H1 (cell line): ENCODE measurements around the gene CYP2C19. TPM values are rescaled to one million over a fixed set of nuclear protein-coding genes. Genes with fewer than 3 reads are reported as not detected.

Experiments
- CTCF ChIA-PET: fragments of 300-600 bp; sonication (Branson Sonifier 250); formaldehyde crosslinking; loops from one replicate; lab custom pipeline; 2021; ENCODE audit not compliant: partially characterized antibody; lab: Charles Lee
- POLR2A ChIA-PET: fragments of 300-600 bp; sonication (Branson Sonifier 250); formaldehyde crosslinking; loops from one replicate; lab custom pipeline; 2021; ENCODE audit warnings: inconsistent platforms; ENCODE audit not compliant: partially characterized antibody; lab: Charles Lee
- DNase-seq, 2 experiments: peaks; one replicate each; pipeline versions ENCODE4 v3.0.0 to v3.0.0-alpha.2; 2010 to 2022; ENCODE audit warnings: low spot score in 2 of 2, low read depth in 1 of 2, mixed read lengths in 1 of 2
- FAIRE-seq: peaks from 2 replicates; lab custom pipeline; 2011; peaks lifted over from hg19 to GRCh38; lab: Jason Lieb, UNC
- H2AFZ ChIP-seq: 2 replicates; pipeline ENCODE4 v1.8.1; 2012; ENCODE audit warnings: low read length, inconsistent platforms
- H2AK5ac ChIP-seq: 2 replicates; pipeline ENCODE4 v1.6.1; 2013; ENCODE audit warnings: low read depth, low read length
- H2BK120ac ChIP-seq: replicated peaks from 2 replicates; pipeline ENCODE3; 2013; ENCODE audit warnings: low read depth, low read length, inconsistent platforms
- H2BK12ac ChIP-seq: 2 replicates; pipeline ENCODE4 v1.6.1; 2013; ENCODE audit warnings: low read depth, low read length
- H2BK15ac ChIP-seq: 2 replicates; pipeline ENCODE4 v1.6.1; 2013; ENCODE audit warnings: low read length
- H2BK20ac ChIP-seq: 2 replicates; pipeline ENCODE4 v1.6.1; 2013; ENCODE audit warnings: low read length
- H2BK5ac ChIP-seq: 2 replicates; pipeline ENCODE4 v1.6.1; 2013; ENCODE audit warnings: low read depth, low read length
- H3K14ac ChIP-seq: 2 replicates; pipeline ENCODE4 v1.6.1; 2013; ENCODE audit warnings: inconsistent platforms; ENCODE audit not compliant: insufficient read length
- H3K18ac ChIP-seq: 2 replicates; pipeline ENCODE4 v1.6.1; 2013; ENCODE audit warnings: low read length; ENCODE audit errors: extremely low read depth
- H3K23ac ChIP-seq: 2 replicates; pipeline ENCODE4 v1.6.1; 2013; ENCODE audit warnings: inconsistent platforms; ENCODE audit not compliant: insufficient read length
- H3K23me2 ChIP-seq: 2 replicates; pipeline ENCODE4 v1.6.1; 2013; ENCODE audit warnings: low read depth, low read length
- H3K27ac ChIP-seq: 2 replicates; pipeline ENCODE4 v1.6.1; 2011; ENCODE audit warnings: low read depth, low read length, inconsistent platforms
- H3K27me3 ChIP-seq, 4 experiments: replicated peaks in 1 of 4; 1 replicate in 1 of 4; 2 replicates in 3 of 4; pipeline versions ENCODE4 v1.6.1 to v1.8.1; 2011 to 2013; ENCODE audit warnings: low read length in 3 of 4, mild to moderate bottlenecking in 3 of 4, inconsistent platforms in 2 of 4, mixed read lengths in 2 of 4, moderate library complexity in 1 of 4; ENCODE audit not compliant: control insufficient read depth in 3 of 4, insufficient read depth in 3 of 4; ENCODE audit errors: extremely low read depth in 1 of 4
- H3K36me3 ChIP-seq, 4 experiments: 2 replicates each; pipeline versions ENCODE4 v1.6.1 to v1.8.1; 2011 to 2013; ENCODE audit warnings: mild to moderate bottlenecking in 4 of 4, low read length in 3 of 4, moderate library complexity in 2 of 4, control low read depth in 1 of 4, inconsistent platforms in 1 of 4; ENCODE audit not compliant: insufficient read depth in 4 of 4, control insufficient read depth in 2 of 4
- H3K4ac ChIP-seq: replicated peaks from 2 replicates; pipeline ENCODE3; 2013; ENCODE audit warnings: low read length, low read depth, mixed read lengths, inconsistent platforms; ENCODE audit not compliant: insufficient read length
- H3K4me1 ChIP-seq, 4 experiments: replicated peaks in 1 of 4; 1 replicate in 1 of 4; 2 replicates in 3 of 4; pipeline versions ENCODE4 v1.6.1 to v1.8.1; 2011 to 2013; ENCODE audit warnings: low read length in 3 of 4, inconsistent platforms in 2 of 4, mixed read lengths in 1 of 4; ENCODE audit not compliant: insufficient read depth in 4 of 4, control insufficient read depth in 3 of 4
- H3K4me2 ChIP-seq, 2 experiments: 2 replicates each; pipeline versions ENCODE4 v1.6.1 to v1.8.1; 2011 to 2013; ENCODE audit warnings: low read depth in 2 of 2, low read length in 2 of 2, control low read depth in 1 of 2, inconsistent platforms in 1 of 2, mild to moderate bottlenecking in 1 of 2; ENCODE audit not compliant: insufficient read depth in 1 of 2
- H3K4me3 ChIP-seq, 4 experiments: fragments of 200-600, 300-600 bp in 1 of 4; sonication (generic), shearing (Covaris generic), sonication (Bioruptor Twin) in 1 of 4; 2 replicates each; pipeline versions ENCODE4 v1.5.1 to v1.8.1; 2011 to 2016; ENCODE audit warnings: low read length in 4 of 4, low read depth in 3 of 4, control low read depth in 2 of 4, inconsistent platforms in 2 of 4, mild to moderate bottlenecking in 2 of 4, mixed read lengths in 1 of 4, moderate library complexity in 1 of 4; ENCODE audit not compliant: insufficient read depth in 2 of 4; ENCODE audit errors: extremely low read depth in 1 of 4
- H3K56ac ChIP-seq: replicated peaks from 2 replicates; pipeline ENCODE3; 2013; ENCODE audit warnings: low read depth, mild to moderate bottlenecking, mixed read lengths, low read length, inconsistent platforms; ENCODE audit not compliant: insufficient read length
- H3K79me1 ChIP-seq: 2 replicates; pipeline ENCODE4 v1.6.1; 2013; ENCODE audit warnings: low read depth, low read length, control low read depth
- H3K79me2 ChIP-seq, 2 experiments: 2 replicates each; pipeline versions ENCODE4 v1.6.1 to v1.8.1; 2012 to 2013; ENCODE audit warnings: low read length in 2 of 2, mild to moderate bottlenecking in 2 of 2, inconsistent platforms in 1 of 2; ENCODE audit not compliant: insufficient read depth in 2 of 2, control insufficient read depth in 1 of 2
- H3K9ac ChIP-seq, 4 experiments: replicated peaks in 1 of 4; 1 replicate in 1 of 4; 2 replicates in 3 of 4; pipeline versions ENCODE4 v1.6.1 to v1.8.1; 2011 to 2013; ENCODE audit warnings: low read depth in 3 of 4, low read length in 3 of 4, control low read depth in 2 of 4, mild to moderate bottlenecking in 2 of 4, moderate library complexity in 2 of 4, inconsistent platforms in 1 of 4; ENCODE audit errors: extremely low read depth in 1 of 4
- H3K9me3 ChIP-seq, 2 experiments: 2 replicates each; pipeline versions ENCODE4 v1.6.1 to v1.8.1; 2012 to 2013; ENCODE audit warnings: mild to moderate bottlenecking in 2 of 2, moderate library complexity in 2 of 2, control low read depth in 1 of 2, inconsistent platforms in 1 of 2, low read depth in 1 of 2, low read length in 1 of 2, mixed read lengths in 1 of 2; ENCODE audit not compliant: insufficient read depth in 2 of 2
- H4K20me1 ChIP-seq, 2 experiments: replicated peaks in 1 of 2; 2 replicates each; pipeline versions ENCODE3 to v1.8.1; 2011 to 2013; ENCODE audit warnings: inconsistent platforms in 2 of 2, low read length in 2 of 2, mild to moderate bottlenecking in 1 of 2; ENCODE audit not compliant: insufficient read depth in 2 of 2, control insufficient read depth in 1 of 2
- H4K5ac ChIP-seq: 2 replicates; pipeline ENCODE4 v1.6.1; 2013; ENCODE audit warnings: low read length, low read depth, mixed read lengths, inconsistent platforms; ENCODE audit not compliant: insufficient read length
- H4K8ac ChIP-seq: 2 replicates; pipeline ENCODE4 v1.8.0; 2013; ENCODE audit warnings: mild to moderate bottlenecking, moderate library complexity, low read length, inconsistent platforms; ENCODE audit not compliant: insufficient read depth; ENCODE audit errors: extremely low read depth
- H4K91ac ChIP-seq: replicated peaks from 2 replicates; pipeline ENCODE3; 2013; ENCODE audit warnings: low read length, mixed read lengths, inconsistent platforms; ENCODE audit not compliant: insufficient read length
- BCL11A ChIP-seq, 2 experiments: IDR thresholded peaks; one replicate each; pipeline ENCODE4 v1.6.1; 2011; ENCODE audit warnings: low read depth in 2 of 2, low read length in 2 of 2, mild to moderate bottlenecking in 2 of 2
- CTBP2 ChIP-seq: IDR thresholded peaks from 2 replicates; pipeline ENCODE4 v1.7.0; 2011; ENCODE audit warnings: borderline replicate concordance, mild to moderate bottlenecking, moderate library complexity, mixed read lengths, low read length; ENCODE audit not compliant: insufficient read depth, insufficient read length
- NANOG ChIP-seq: IDR thresholded peaks from 2 replicates; pipeline ENCODE4 v1.6.1; 2011; ENCODE audit warnings: low read length, low read depth, mild to moderate bottlenecking, inconsistent platforms; ENCODE audit not compliant: insufficient read depth, poor library complexity, severe bottlenecking
- POU5F1 ChIP-seq: IDR thresholded peaks from 2 replicates; pipeline ENCODE4 v1.6.1; 2011; ENCODE audit warnings: low read depth, mild to moderate bottlenecking, low read length, moderate library complexity
- RBBP5 ChIP-seq: IDR thresholded peaks from 2 replicates; pipeline ENCODE4 v1.7.1; 2012; ENCODE audit warnings: low read depth, mild to moderate bottlenecking, inconsistent platforms, low read length, moderate library complexity, borderline replicate concordance
- RFX5 ChIP-seq: IDR thresholded peaks from 2 replicates; pipeline ENCODE4 v1.6.1; 2011; ENCODE audit warnings: low read depth, low read length, improper control_type of control experiment, borderline replicate concordance
- RNF2 ChIP-seq: fragments of 200-900, 300-1000 bp; sonication (generic); IDR thresholded peaks from 2 replicates; pipeline ENCODE4 v1.7.1; 2016; ENCODE audit warnings: borderline replicate concordance, low read depth, mild to moderate bottlenecking, antibody characterized with exemption, low read length; ENCODE audit not compliant: poor library complexity, severe bottlenecking; ENCODE audit errors: missing control alignments
- SP1 ChIP-seq: IDR thresholded peaks from 2 replicates; pipeline ENCODE4 v1.6.1; 2011; ENCODE audit warnings: low read depth, low read length
- SP4 ChIP-seq: IDR thresholded peaks from 2 replicates; pipeline ENCODE4 v1.6.1; 2012; ENCODE audit warnings: low read length, inconsistent platforms
- SRF ChIP-seq: IDR thresholded peaks from 2 replicates; pipeline ENCODE4 v1.6.1; 2011; ENCODE audit warnings: mild to moderate bottlenecking, low read depth, low read length, moderate library complexity
- TCF12 ChIP-seq: IDR thresholded peaks from 2 replicates; pipeline ENCODE4 v1.6.1; 2011; ENCODE audit warnings: low read depth, mild to moderate bottlenecking, low read length
- WGBS, 2 experiments: shearing (Covaris generic) in 1 of 2; methylation state at CpG; one replicate each; pipeline versions ENCODE4 v1.1.6 to v1.1.7; 2013 to 2015; ENCODE audit warnings: low lambda C conversion rate in 2 of 2, mixed read lengths in 2 of 2, inconsistent platforms in 1 of 2, low coverage in 1 of 2, missing lambda C conversion rate in 1 of 2; ENCODE audit not compliant: insufficient replicate concordance in 2 of 2, insufficient coverage in 1 of 2, insufficient read length in 1 of 2; ENCODE audit errors: extremely low coverage in 1 of 2, missing lambda C conversion rate in 1 of 2; 5-methylcytosine and 5-hydroxymethylcytosine counted together
- polyA plus RNA-seq, 7 experiments: library from polyadenylated mRNA; depleted of rRNA in 3 of 7; stranded (reverse) in 5 of 7; unstranded in 2 of 7; fragments of >200 nt in 5 of 7; fragments of 200-250 nt in 2 of 7; gene quantifications; 1 replicate in 5 of 7; 2 replicates in 1 of 7; 4 replicates in 1 of 7; pipeline versions ENCODE4 v1.2.1 to v1.2.3, GENCODE V29; 2011 to 2013; ENCODE audit warnings: missing spikeins in 2 of 7, mixed read lengths in 2 of 7
- total RNA-seq: library from RNA; stranded (reverse); fragmentation: NEBNext Ultra II Directional; extraction: Animal tissue kit (Norgen Biotek cat#: 25700); gene quantifications from 2 replicates; pipeline ENCODE4 v1.2.1, GENCODE V29; 2021
- TF ChIP-seq, protein P1 (sequence below): IDR thresholded peaks from 2 replicates; pipeline ENCODE4 v1.6.1; 2012; ENCODE audit warnings: inconsistent platforms

Gene CYP2C19
- total and polyA plus RNA-seq, 2 of the 8 experiments (the other 6 are each of a cell fraction or from before 2014, with no cell fraction given) = not detected

DNA sequence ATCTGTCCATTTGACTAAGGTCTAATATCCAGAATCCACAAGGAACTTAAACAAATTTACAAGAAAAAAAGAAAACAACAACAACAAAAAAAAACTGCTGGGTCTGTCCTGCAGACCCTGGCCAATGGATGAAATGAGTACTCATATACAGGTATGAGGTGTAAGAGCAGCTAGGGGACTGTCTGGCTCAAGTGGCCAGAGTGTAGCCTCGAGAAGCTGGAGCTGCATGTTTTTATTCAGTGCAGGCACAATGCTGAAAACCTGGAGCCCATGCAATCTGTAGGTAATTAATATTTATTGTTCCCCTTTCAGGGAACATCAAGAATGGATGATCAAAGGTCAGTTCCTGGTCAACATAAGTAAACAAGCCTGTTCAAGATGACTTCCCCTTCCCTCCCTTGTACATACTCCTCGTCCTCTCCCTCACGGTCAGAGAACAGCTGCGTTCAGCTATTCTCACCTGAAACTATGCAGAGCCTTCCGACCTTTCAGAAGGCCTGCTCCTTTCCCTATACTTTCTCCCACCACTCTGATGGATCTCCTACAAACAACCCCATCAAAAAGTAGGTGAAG is 15.5 kb downstream of the CYP2C19 start:
- POLR2A ChIA-PET = no interaction called here
- Histone ChIP-seq H3K9me3 (no peaks in the 10 kb centered on the region), H3K23me2 (no peaks in the 10 kb centered on the region), H3K14ac (no peak overlapping the region), H2AFZ (no peak overlapping the region), H3K4me3 (no peak overlapping the region), H3K79me1 (no peaks in the 10 kb centered on the region), H3K9ac (no peak overlapping the region), H4K91ac (no peak overlapping the region), H4K5ac (no peak overlapping the region), H3K23ac (no peak overlapping the region), H3K4ac (no peak overlapping the region), H2BK20ac (no peak overlapping the region), H3K18ac (no peak overlapping the region), H4K8ac (no peak overlapping the region), H3K4me1 (no peaks in the 10 kb centered on the region), H3K27me3 (no peaks in the 10 kb centered on the region), H2AK5ac (no peak overlapping the region), H2BK5ac (no peak overlapping the region), H2BK12ac (no peak overlapping the region), H2BK120ac (no peak overlapping the region), H4K20me1 (no peaks in the 10 kb centered on the region), H3K79me2 (no peaks in the 10 kb centered on the region), H3K36me3 (no peaks in the 10 kb centered on the region), H3K27ac (no peak overlapping the region), H3K4me2 (no peak overlapping the region), H2BK15ac (no peak overlapping the region), H3K56ac (no peak overlapping the region)
- FAIRE-seq (no peak), DNase-seq (no peak)
- CTCF ChIA-PET = interaction anchor here (1.4 kb wide), 1 partner anchor 150 kb away, joined by 4 read pairs; no protein-coding TSS in a partner anchor
- 85% methylated on average over 5 of the region's 5 CpGs; no CpG with 5 or more reads in 1 of the 2 experiments for WGBS, 2 experiments
- TF ChIP-seq SRF = no peak
- TF ChIP-seq, protein P1, sequence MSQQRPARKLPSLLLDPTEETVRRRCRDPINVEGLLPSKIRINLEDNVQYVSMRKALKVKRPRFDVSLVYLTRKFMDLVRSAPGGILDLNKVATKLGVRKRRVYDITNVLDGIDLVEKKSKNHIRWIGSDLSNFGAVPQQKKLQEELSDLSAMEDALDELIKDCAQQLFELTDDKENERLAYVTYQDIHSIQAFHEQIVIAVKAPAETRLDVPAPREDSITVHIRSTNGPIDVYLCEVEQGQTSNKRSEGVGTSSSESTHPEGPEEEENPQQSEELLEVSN = no peak
- no peak for TF ChIP-seq CTBP2
- TF ChIP-seq RNF2 = no peak
- no peak for TF ChIP-seq NANOG
- TF ChIP-seq RFX5 = no peak
- TF ChIP-seq POU5F1 = no peak
- TF ChIP-seq SP4 = no peak
- no peak for TF ChIP-seq SP1
- TF ChIP-seq TCF12 = no peak
- no peak for TF ChIP-seq RBBP5
- no peak for TF ChIP-seq BCL11A (IDR thresholded peaks at IDR 0.05; ENCODE audit: low read depth in 2 of 2, low read length in 2 of 2)
